CD4-positive, alpha-beta memory T cell (primary cell): Measurements from ENCODE around the gene FETUB. TPM values are rescaled to one million over a fixed set of nuclear protein-coding genes. Genes with fewer than 3 reads are reported as not detected.

ENCODE experiments used
- CTCF ChIA-PET: fragments of 350-600 bp; sonication (Branson Sonifier 250); formaldehyde crosslinking; loops from one replicate; lab custom pipeline; 2021; ENCODE audit warnings: inconsistent platforms; ENCODE audit not compliant: partially characterized antibody; lab: Charles Lee
- POLR2A ChIA-PET: fragments of 350-600 bp; sonication (Branson Sonifier 250); formaldehyde crosslinking; loops from one replicate; lab custom pipeline; 2021; ENCODE audit not compliant: partially characterized antibody; lab: Charles Lee
- DNase-seq, 5 donors: peaks; one replicate each; pipeline versions ENCODE4 v3.0.0 to v3.0.0-alpha.2; 2020 to 2022; ENCODE audit warnings: mixed read lengths in 1 of 5
- H3K27ac ChIP-seq: one replicate; pipeline ENCODE4 v1.7.0; 2013; ENCODE audit warnings: low read depth, low read length
- H3K27me3 ChIP-seq: 2 replicates; pipeline ENCODE4 v1.7.0; 2013; ENCODE audit warnings: mild to moderate bottlenecking, low read length, moderate library complexity; ENCODE audit not compliant: insufficient read depth
- H3K36me3 ChIP-seq: 2 replicates; pipeline ENCODE4 v1.7.0; 2013; ENCODE audit warnings: mild to moderate bottlenecking, low read length, moderate library complexity; ENCODE audit not compliant: insufficient read depth
- H3K4me1 ChIP-seq: 2 replicates; pipeline ENCODE4 v1.7.0; 2013; ENCODE audit warnings: mild to moderate bottlenecking, low read length, moderate library complexity; ENCODE audit not compliant: insufficient read depth
- H3K4me3 ChIP-seq, 2 donors: one replicate each; pipeline ENCODE4 v1.7.0; 2013; ENCODE audit warnings: low read length in 2 of 2, mild to moderate bottlenecking in 1 of 2
- H3K9me3 ChIP-seq, 2 donors: one replicate each; pipeline ENCODE4 v1.7.0; 2013; ENCODE audit warnings: low read length in 2 of 2, control low read depth in 1 of 2; ENCODE audit not compliant: control insufficient read depth in 1 of 2
- H3K27ac Mint-ChIP-seq, 7 donors: one replicate each; pipeline ENCODE4 v1.8.0; 2020 to 2021; ENCODE audit warnings: mixed read lengths in 7 of 7, mild to moderate bottlenecking in 6 of 7, inconsistent platforms in 3 of 7, moderate library complexity in 3 of 7
- H3K27me3 Mint-ChIP-seq, 2 donors: one replicate each; pipeline ENCODE4 v1.8.0; 2020 to 2021; ENCODE audit warnings: mixed read lengths in 2 of 2
- H3K36me3 Mint-ChIP-seq, 2 donors: one replicate each; pipeline ENCODE4 v1.8.0; 2020 to 2021; ENCODE audit warnings: mixed read lengths in 2 of 2, inconsistent platforms in 1 of 2, mild to moderate bottlenecking in 1 of 2
- H3K4me1 Mint-ChIP-seq, 4 donors: one replicate each; pipeline ENCODE4 v1.8.0; 2020 to 2021; ENCODE audit warnings: mixed read lengths in 4 of 4, mild to moderate bottlenecking in 1 of 4
- H3K4me3 Mint-ChIP-seq, 8 donors: one replicate each; pipeline ENCODE4 v1.8.0; 2020 to 2021; ENCODE audit warnings: mixed read lengths in 8 of 8, mild to moderate bottlenecking in 7 of 8, moderate library complexity in 6 of 8, inconsistent platforms in 3 of 8
- H3K9me3 Mint-ChIP-seq, 8 donors: one replicate each; pipeline ENCODE4 v1.8.0; 2020 to 2021; ENCODE audit warnings: mixed read lengths in 8 of 8, mild to moderate bottlenecking in 5 of 8, inconsistent platforms in 3 of 8, moderate library complexity in 1 of 8
- intact Hi-C: fragments of 100-400 bp; cut with micrococcal nuclease; formaldehyde crosslinking; loops from one replicate; pipeline ENCODE4 v1.15.1; 2023
- polyA plus RNA-seq, 2 donors: library from polyadenylated mRNA; unstranded; fragments of 300-500 nt; fragmentation: Illumina TruSeq; gene quantifications; one replicate each; pipeline ENCODE4 v1.2.3, GENCODE V29; 2021
- total RNA-seq, 2 experiments: library from RNA; stranded (reverse); gene quantifications; one replicate each; pipeline ENCODE4 v1.2.3, GENCODE V29; 2021

Gene FETUB
- total and polyA plus RNA-seq, 4 experiments from 2014 or later, result not detected

GRCh38 chr3:186614266-186614596 is 26.0 kb upstream of the FETUB start:
- Mint-ChIP-seq H3K9me3 (no peaks in the 10 kb centered on the region), H3K27ac (peak overlapping the region; percentile 2 to 84 (median 53)), H3K27me3 (peaks cover 9 to 14% of the 10 kb centered on the region in 2 donors), H3K4me1 (peaks cover 10 to 28% (median 20%) of the 10 kb centered on the region in 4 donors), H3K4me3 (peak overlapping the region in 7 of 8 donors; percentile 29 to 83 (median 69)), H3K36me3 (no peaks in the 10 kb centered on the region)
- intact Hi-C loops, result no loop called here
- H3K9me3 ChIP-seq, result no peaks in the 10 kb centered on the region
- H3K27ac ChIP-seq, result no peak overlapping the region
- no peaks in the 10 kb centered on the region for H3K27me3 ChIP-seq
- H3K4me3 ChIP-seq, result peak overlapping the region in 1 of 2 donors; percentile 29
- CTCF ChIA-PET, result interaction anchor here (0.6 to 10.9 kb wide), 43 partner anchors 11 to 1028 kb away, joined by 3 to 278 read pairs (median 5); partner anchors contain the start of genes DNAJB11, EIF4A2, RFC4 and SENP2
- no peaks in the 10 kb centered on the region for H3K36me3 ChIP-seq
- peaks cover 18% of the 10 kb centered on the region for H3K4me1 ChIP-seq
- peak in 1 of 5 donors; percentile 7 for DNase-seq
- POLR2A ChIA-PET, result interaction anchor here (0.7 to 2.6 kb wide), 8 partner anchors 24 to 627 kb away, joined by 3 to 12 read pairs (median 4); partner anchors contain the start of genes DNAJB11 and EIF4A2

DNA sequence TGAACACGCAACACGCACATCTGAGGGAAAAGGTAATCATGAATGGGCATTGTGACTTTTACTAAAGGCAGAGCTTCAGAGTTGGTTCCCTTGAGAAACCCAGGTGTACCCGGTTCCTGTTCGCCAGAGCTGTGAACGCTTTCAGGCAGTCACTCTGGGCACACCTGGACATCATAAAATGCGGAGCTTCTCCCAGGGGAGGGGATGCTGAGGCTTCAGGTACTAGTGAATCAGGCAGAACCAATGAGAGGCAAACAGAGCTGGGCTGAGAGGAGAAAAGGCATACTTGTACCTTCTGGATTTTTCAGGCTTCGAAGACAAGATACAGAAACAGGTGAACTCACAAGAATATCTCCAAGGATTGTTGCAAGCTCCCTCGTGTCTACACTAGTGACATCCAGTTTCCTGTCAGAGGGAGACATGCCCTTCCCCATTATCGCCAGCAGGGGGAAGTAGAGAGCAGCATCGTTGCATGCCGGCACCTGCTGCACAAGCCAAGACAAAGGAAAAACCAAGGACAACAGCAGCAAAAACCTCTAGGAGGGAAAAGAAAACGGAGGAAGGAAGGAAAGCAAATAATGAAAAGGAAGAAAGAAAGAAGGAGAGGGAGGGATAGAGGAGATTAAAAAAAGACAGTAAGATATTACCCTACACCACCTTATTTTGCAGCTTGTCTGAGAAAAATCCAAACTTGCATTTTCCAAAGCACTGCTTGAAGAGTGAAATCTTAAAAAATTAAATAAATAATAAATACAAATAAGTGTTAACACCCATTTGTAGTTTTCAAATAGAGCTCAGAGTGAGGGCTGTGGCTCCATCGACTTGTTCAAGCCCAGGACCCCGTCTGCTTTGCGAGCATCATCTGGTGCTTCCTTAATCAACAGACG is 25.4 kb upstream of the FETUB start:
- peaks cover 18% of the 10 kb centered on the region for H3K4me1 ChIP-seq
- Mint-ChIP-seq H3K27me3 (peaks cover 9 to 14% of the 10 kb centered on the region in 2 donors), H3K4me3 (peak overlapping the region; percentile 29 to 83 (median 68)), H3K4me1 (peaks cover 10 to 28% (median 20%) of the 10 kb centered on the region in 4 donors), H3K9me3 (no peaks in the 10 kb centered on the region), H3K36me3 (no peaks in the 10 kb centered on the region), H3K27ac (peak overlapping the region; percentile 2 to 84 (median 53))
- peak; percentile 65 to 76 (median 71) for DNase-seq
- H3K27ac ChIP-seq, result no peak overlapping the region
- ChIA-PET CTCF (interaction anchor here (0.6 to 10.9 kb wide), 48 partner anchors 10 to 1028 kb away, joined by 3 to 278 read pairs (median 4); partner anchors contain the start of genes DNAJB11, EIF4A2, RFC4 and SENP2), POLR2A (interaction anchor here (0.7 to 2.6 kb wide), 9 partner anchors 25 to 627 kb away, joined by 3 to 12 read pairs (median 4); partner anchors contain the start of genes DNAJB11 and EIF4A2)
- intact Hi-C loops, result loop anchor here (1.0 to 5.0 kb wide), 2 partner anchors 206 to 552 kb away; no protein-coding TSS in a partner anchor
- H3K9me3 ChIP-seq, result no peaks in the 10 kb centered on the region
- H3K27me3 ChIP-seq, result no peaks in the 10 kb centered on the region
- no peaks in the 10 kb centered on the region for H3K36me3 ChIP-seq
- peak overlapping the region in 1 of 2 donors; percentile 29 for H3K4me3 ChIP-seq

DNA sequence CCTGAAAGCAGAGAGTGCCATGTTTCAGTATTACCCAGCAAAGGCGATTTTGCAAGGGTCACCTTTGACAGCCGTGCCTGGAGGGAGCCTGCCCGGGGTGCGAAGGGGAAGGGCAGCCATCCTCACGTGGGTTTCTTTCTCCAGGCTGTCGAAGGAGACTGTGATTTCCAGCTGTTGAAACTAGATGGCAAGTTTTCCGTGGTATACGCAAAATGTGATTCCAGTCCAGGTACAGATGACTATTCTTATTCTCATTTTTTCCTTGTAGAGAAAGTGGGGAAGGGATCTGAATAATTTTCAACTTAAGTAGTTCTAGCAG is 23.9 kb upstream of the FETUB start:
- H3K27ac Mint-ChIP-seq, result peak overlapping the region in 1 of 7 donors; percentile 39
- peaks cover 10 to 28% (median 20%) of the 10 kb centered on the region in 4 donors for H3K4me1 Mint-ChIP-seq
- CTCF ChIA-PET, result interaction anchor here (0.6 to 10.9 kb wide), 47 partner anchors 8 to 1062 kb away, joined by 3 to 278 read pairs (median 6); partner anchors contain the start of genes DNAJB11, RFC4 and TBCCD1

DNA sequence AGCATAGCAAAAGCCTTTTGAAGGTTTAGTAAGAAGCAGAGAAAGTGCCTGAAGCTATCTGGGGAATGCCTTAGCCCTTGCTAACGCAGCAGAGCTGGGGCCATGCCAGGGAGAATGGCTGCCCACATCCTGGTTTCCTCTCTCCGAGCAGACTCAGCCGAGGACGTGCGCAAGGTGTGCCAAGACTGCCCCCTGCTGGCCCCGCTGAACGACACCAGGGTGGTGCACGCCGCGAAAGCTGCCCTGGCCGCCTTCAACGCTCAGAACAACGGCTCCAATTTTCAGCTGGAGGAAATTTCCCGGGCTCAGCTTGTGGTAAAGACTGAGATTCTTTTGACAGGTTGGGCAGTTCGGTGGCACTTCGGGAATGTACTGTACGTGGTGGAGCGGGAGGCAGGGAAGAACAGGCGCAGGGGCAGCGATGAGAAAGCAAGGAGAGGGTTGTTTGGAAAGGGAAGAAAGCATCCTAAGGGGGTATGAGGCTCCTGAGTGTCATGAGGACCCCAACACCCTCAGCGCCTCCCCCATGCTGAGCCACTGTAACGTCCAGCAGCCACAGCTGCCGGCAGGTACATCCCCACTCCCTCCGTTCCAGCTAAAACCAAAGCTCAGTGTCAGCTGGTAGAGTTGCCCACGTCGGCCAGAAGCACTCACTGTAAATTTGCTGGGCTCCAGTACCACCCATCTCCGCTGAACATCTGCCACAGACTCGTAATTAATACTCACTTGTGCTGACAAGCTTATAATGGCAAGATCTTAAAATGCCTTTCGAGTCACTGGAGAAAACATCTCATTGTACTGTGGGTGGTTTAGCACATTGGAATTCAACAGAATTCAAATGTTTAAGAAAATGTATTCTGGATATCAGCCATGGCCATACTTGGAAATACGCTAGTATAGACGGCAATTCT is 22.9 kb upstream of the FETUB start:
- no peaks in the 10 kb centered on the region for H3K36me3 ChIP-seq
- no peak overlapping the region for H3K27ac ChIP-seq
- ChIA-PET CTCF (interaction anchor here (0.6 to 10.9 kb wide), 63 partner anchors 8 to 1063 kb away, joined by 3 to 278 read pairs (median 5); partner anchors contain the start of genes DNAJB11, EIF4A2, RFC4 and TBCCD1), POLR2A (interaction anchor here (0.6 to 1.8 kb wide), 10 partner anchors 47 to 679 kb away, joined by 3 to 29 read pairs (median 6); partner anchors contain the start of genes DNAJB11, EIF4A2 and TRA2B)
- H3K4me3 Mint-ChIP-seq, result peak overlapping the region; percentile 37 to 77 (median 63)
- no peaks in the 10 kb centered on the region for H3K36me3 Mint-ChIP-seq
- no peaks in the 10 kb centered on the region for H3K27me3 ChIP-seq
- H3K4me3 ChIP-seq, result no peak overlapping the region
- no peaks in the 10 kb centered on the region for H3K9me3 Mint-ChIP-seq
- intact Hi-C loops, result loop anchor here (1.0 to 5.0 kb wide), 7 partner anchors 27 to 640 kb away; partner anchors contain the start of gene TBCCD1
- peak overlapping the region in 5 of 7 donors; percentile 41 to 72 (median 69) for H3K27ac Mint-ChIP-seq
- peak; percentile 81 to 92 (median 86) for DNase-seq
- no peaks in the 10 kb centered on the region for H3K9me3 ChIP-seq
- H3K27me3 Mint-ChIP-seq, result peaks cover 9 to 18% of the 10 kb centered on the region in 2 donors
- peaks cover 18% of the 10 kb centered on the region for H3K4me1 ChIP-seq
- H3K4me1 Mint-ChIP-seq, result peaks cover 10 to 28% (median 20%) of the 10 kb centered on the region in 4 donors

More for the DNA sequence above, 23.9 kb upstream of the FETUB start:
- POLR2A ChIA-PET, result interaction anchor here (1.0 to 1.8 kb wide), 9 partner anchors 46 to 678 kb away, joined by 3 to 29 read pairs (median 7); partner anchors contain the start of genes DNAJB11, EIF4A2 and TRA2B
- intact Hi-C loops, result loop anchor here (2.0 to 5.0 kb wide), 2 partner anchors 49 to 551 kb away; partner anchors contain the start of gene TBCCD1
- Mint-ChIP-seq H3K4me3 (peak overlapping the region in 2 of 8 donors; percentile 7 to 77), H3K36me3 (no peaks in the 10 kb centered on the region), H3K9me3 (no peaks in the 10 kb centered on the region), H3K27me3 (peaks cover 9 to 18% of the 10 kb centered on the region in 2 donors)
- H3K9me3 ChIP-seq, result no peaks in the 10 kb centered on the region
- H3K4me3 ChIP-seq, result no peak overlapping the region
- DNase-seq, result no peak
- H3K27ac ChIP-seq, result no peak overlapping the region
- peaks cover 18% of the 10 kb centered on the region for H3K4me1 ChIP-seq
- no peaks in the 10 kb centered on the region for H3K27me3 ChIP-seq
- no peaks in the 10 kb centered on the region for H3K36me3 ChIP-seq

GRCh38 chr3:186618318-186618938 is 21.8 kb upstream of the FETUB start:
- ChIA-PET POLR2A (no interaction called here), CTCF (interaction anchor here (1.1 to 10.9 kb wide), 10 partner anchors 7 to 675 kb away, joined by 3 to 278 read pairs (median 57); partner anchors contain the start of gene DNAJB11)
- Mint-ChIP-seq H3K9me3 (no peaks in the 10 kb centered on the region), H3K4me3 (no peak overlapping the region), H3K36me3 (no peaks in the 10 kb centered on the region), H3K4me1 (peaks cover 10 to 25% (median 20%) of the 10 kb centered on the region in 4 donors), H3K27ac (no peak overlapping the region), H3K27me3 (peaks cover 14 to 15% of the 10 kb centered on the region in 2 donors)
- Histone ChIP-seq H3K4me3 (no peak overlapping the region), H3K9me3 (no peaks in the 10 kb centered on the region), H3K27me3 (no peaks in the 10 kb centered on the region), H3K36me3 (no peaks in the 10 kb centered on the region), H3K4me1 (peaks cover 18% of the 10 kb centered on the region), H3K27ac (no peak overlapping the region)
- intact Hi-C loops, result loop anchor here (5.0 kb wide), 1 partner anchor 549 kb away; no protein-coding TSS in a partner anchor
- DNase-seq, result no peak

DNA sequence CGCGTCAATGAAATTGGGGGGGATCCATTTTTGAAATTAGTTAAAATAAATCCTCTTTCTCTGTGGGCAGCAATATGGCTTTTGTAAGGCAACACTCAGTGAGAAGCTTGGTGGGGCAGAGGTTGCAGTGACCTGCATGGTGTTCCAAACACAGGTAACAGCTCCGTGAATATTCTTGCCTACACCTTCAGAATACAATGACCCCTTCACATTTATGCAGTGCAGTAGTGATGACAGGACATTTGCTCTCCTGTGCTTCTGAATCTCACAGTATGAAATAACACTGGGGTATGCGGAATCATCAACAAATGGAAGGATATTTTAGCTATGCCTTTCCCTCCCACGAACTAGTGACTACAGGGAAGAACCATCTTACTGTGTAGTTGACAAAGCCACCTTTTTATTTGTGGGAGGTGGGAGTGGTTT is 20.4 kb upstream of the FETUB start:
- H3K4me3 Mint-ChIP-seq, result no peak overlapping the region
- peaks cover 7 to 18% (median 12%) of the 10 kb centered on the region in 4 donors for H3K4me1 Mint-ChIP-seq
- no peaks in the 10 kb centered on the region for H3K36me3 ChIP-seq
- H3K4me1 ChIP-seq, result peaks cover 12% of the 10 kb centered on the region
- POLR2A ChIA-PET, result no interaction called here
- intact Hi-C loops, result loop anchor here (5.0 kb wide), 1 partner anchor 548 kb away; no protein-coding TSS in a partner anchor
- no peak overlapping the region for H3K4me3 ChIP-seq
- no peaks in the 10 kb centered on the region for H3K27me3 ChIP-seq
- H3K27ac ChIP-seq, result no peak overlapping the region
- CTCF ChIA-PET, result interaction anchor here (0.8 to 6.9 kb wide), 6 partner anchors 8 to 636 kb away, joined by 3 to 58 read pairs (median 4); no protein-coding TSS in a partner anchor
- H3K27me3 Mint-ChIP-seq, result peaks cover 13 to 16% of the 10 kb centered on the region in 2 donors
- H3K9me3 ChIP-seq, result no peaks in the 10 kb centered on the region
- no peak for DNase-seq
- no peaks in the 10 kb centered on the region for H3K36me3 Mint-ChIP-seq
- H3K27ac Mint-ChIP-seq, result no peak overlapping the region
- no peaks in the 10 kb centered on the region for H3K9me3 Mint-ChIP-seq
